Pons (tissue), 1 donor: Measurements from ENCODE around the gene JAG2.

Experiments
- DNase-seq: peaks from one replicate; pipeline ENCODE4 v3.0.0-alpha.2; 2016; ENCODE audit warnings: low spot score

JAG2 gene

GRCh38 chr14:105165761-105166485 lies 2.7 kb downstream of the JAG2 start:
- no peak for DNase-seq

- DNase-seq, result no peak
Observed at GRCh38 chr14:105165134-105165704, 3.4 kb downstream of the JAG2 start.

- no peak for DNase-seq
Observed at GRCh38 chr14:105163040-105163742, 5.4 kb downstream of the JAG2 start.

- no peak for DNase-seq
Observed at GRCh38 chr14:105162669-105162979, 6.0 kb downstream of the JAG2 start.

GRCh38 chr14:105161964-105162668 lies 6.5 kb downstream of the JAG2 start:
- no peak for DNase-seq

- no peak for DNase-seq
Observed at GRCh38 chr14:105161309-105161708, 7.3 kb downstream of the JAG2 start.

- DNase-seq, result no peak
Observed at GRCh38 chr14:105160776-105161175, 7.8 kb downstream of the JAG2 start.

GRCh38 chr14:105159344-105159743 lies 9.2 kb downstream of the JAG2 start:
- DNase-seq, result no peak

GRCh38 chr14:105158794-105159193 lies 9.8 kb downstream of the JAG2 start:
- DNase-seq, result no peak

- DNase-seq, result no peak
Observed at GRCh38 chr14:105157872-105158271, 10.7 kb downstream of the JAG2 start.

GRCh38 chr14:105156414-105157375 lies 11.9 kb downstream of the JAG2 start:
- DNase-seq, result no peak

- DNase-seq, result no peak
Observed at GRCh38 chr14:105155681-105156413, 12.7 kb downstream of the JAG2 start.

GRCh38 chr14:105155071-105155651 lies 13.4 kb downstream of the JAG2 start:
- no peak for DNase-seq

- no peak for DNase-seq
Observed at GRCh38 chr14:105154476-105154871, 14.1 kb downstream of the JAG2 start.

- DNase-seq, result no peak
Observed at GRCh38 chr14:105153739-105154475, 14.7 kb downstream of the JAG2 start.

- no peak for DNase-seq
Observed at GRCh38 chr14:105153331-105153731, 15.2 kb downstream of the JAG2 start.

- DNase-seq, result no peak
Observed at GRCh38 chr14:105152794-105153241, 15.8 kb downstream of the JAG2 start.

GRCh38 chr14:105151838-105152793 lies 16.5 kb downstream of the JAG2 start:
- no peak for DNase-seq
